CD4-positive, alpha-beta T cell (primary cell): Measurements from ENCODE around the gene COL19A1. TPM values are rescaled to one million over a fixed set of nuclear protein-coding genes. Genes with fewer than 3 reads are reported as not detected.
"Not testable (repeated sequence)": the region's sequence is repeated elsewhere in the genome, so short reads cannot be mapped to it uniquely, and the experiment has no call there.

ENCODE experiments used
- ATAC-seq: fragments of 200-7000 bp; cut with Tn5 transposase; one replicate; pipeline ENCODE4 v1.10.0; 2022; ENCODE audit warnings: mild to moderate bottlenecking; ENCODE audit not compliant: poor library complexity
- CTCF ChIA-PET: fragments of 350-600 bp; sonication (Branson Sonifier 250); formaldehyde crosslinking; loops from one replicate; lab custom pipeline; 2021; ENCODE audit warnings: antibody characterized with exemption, inconsistent platforms; lab: Charles Lee
- POLR2A ChIA-PET: fragments of 350-600 bp; sonication (Branson Sonifier 250); formaldehyde crosslinking; loops from one replicate; lab custom pipeline; 2021; ENCODE audit warnings: antibody characterized with exemption, inconsistent platforms; lab: Charles Lee
- DNase-seq, 14 experiments: peaks; one replicate each; pipeline ENCODE4 v3.0.0-alpha.2; 2013 to 2020; ENCODE audit warnings: mixed read lengths in 2 of 14
- H3K27ac ChIP-seq, 2 donors: one replicate each; pipeline versions ENCODE4 v1.5.1 to v1.7.0; 2013; ENCODE audit warnings: low read length in 2 of 2, low read depth in 1 of 2, mild to moderate bottlenecking in 1 of 2
- H3K27me3 ChIP-seq, 2 experiments: 1 replicate in 1 of 2; 2 replicates in 1 of 2; pipeline versions ENCODE4 v1.6.1 to v1.7.0; 2013; ENCODE audit warnings: low read length in 2 of 2, control low read depth in 1 of 2, mild to moderate bottlenecking in 1 of 2, moderate library complexity in 1 of 2; ENCODE audit not compliant: insufficient read depth in 2 of 2, control insufficient read depth in 1 of 2
- H3K36me3 ChIP-seq: one replicate; pipeline ENCODE4 v1.6.1; 2013; ENCODE audit warnings: low read length, control low read depth; ENCODE audit not compliant: insufficient read depth
- H3K4me1 ChIP-seq: one replicate; pipeline ENCODE4 v1.6.1; 2013; ENCODE audit warnings: low read length, control low read depth; ENCODE audit not compliant: insufficient read depth
- H3K4me3 ChIP-seq: one replicate; pipeline ENCODE4 v1.5.1; 2013; ENCODE audit warnings: mild to moderate bottlenecking, low read length, moderate library complexity
- H3K9me3 ChIP-seq, 2 experiments: 1 replicate in 1 of 2; 2 replicates in 1 of 2; pipeline versions ENCODE4 v1.6.1 to v1.7.0; 2013; ENCODE audit warnings: low read length in 2 of 2, mild to moderate bottlenecking in 2 of 2, control low read depth in 1 of 2, moderate library complexity in 1 of 2; ENCODE audit not compliant: control insufficient read depth in 1 of 2, insufficient read depth in 1 of 2
- H3K27ac Mint-ChIP-seq: one replicate; pipeline ENCODE4 v1.8.0; 2020; ENCODE audit warnings: mixed read lengths
- H3K27me3 Mint-ChIP-seq: one replicate; pipeline ENCODE4 v1.8.0; 2021; ENCODE audit warnings: mixed read lengths
- H3K36me3 Mint-ChIP-seq: one replicate; pipeline ENCODE4 v1.8.0; 2021; ENCODE audit warnings: low read depth, mixed read lengths
- H3K4me1 Mint-ChIP-seq: one replicate; pipeline ENCODE4 v1.8.0; 2021; ENCODE audit warnings: low read depth, mixed read lengths
- H3K4me3 Mint-ChIP-seq: one replicate; pipeline ENCODE4 v1.8.0; 2020; ENCODE audit warnings: mild to moderate bottlenecking, mixed read lengths
- H3K9me3 Mint-ChIP-seq: one replicate; pipeline ENCODE4 v1.8.0; 2020; ENCODE audit warnings: mixed read lengths
- CTCF ChIP-seq: fragments of 200-600 bp; IDR thresholded peaks from one replicate; pipeline ENCODE4 v1.8.0; 2022; ENCODE audit warnings: antibody characterized with exemption, mild to moderate bottlenecking
- intact Hi-C, 2 experiments: fragments of 100-400 bp; cut with DNase I in 1 of 2; cut with micrococcal nuclease in 1 of 2; formaldehyde crosslinking; loops; one replicate each; pipeline versions ENCODE4 v1.15.1 to v1.9.0; 2023 to 2025; cut with DNase I, micrococcal nuclease
- total RNA-seq, 174 experiments: library from RNA in 2 of 174; stranded (reverse) in 2 of 174; gene quantifications; one replicate each; pipeline ENCODE4 v1.2.3 and lab custom pipeline; 2021 to 2026

Gene COL19A1
- total RNA-seq, 2 experiments from 2014 or later = not detected

DNA sequence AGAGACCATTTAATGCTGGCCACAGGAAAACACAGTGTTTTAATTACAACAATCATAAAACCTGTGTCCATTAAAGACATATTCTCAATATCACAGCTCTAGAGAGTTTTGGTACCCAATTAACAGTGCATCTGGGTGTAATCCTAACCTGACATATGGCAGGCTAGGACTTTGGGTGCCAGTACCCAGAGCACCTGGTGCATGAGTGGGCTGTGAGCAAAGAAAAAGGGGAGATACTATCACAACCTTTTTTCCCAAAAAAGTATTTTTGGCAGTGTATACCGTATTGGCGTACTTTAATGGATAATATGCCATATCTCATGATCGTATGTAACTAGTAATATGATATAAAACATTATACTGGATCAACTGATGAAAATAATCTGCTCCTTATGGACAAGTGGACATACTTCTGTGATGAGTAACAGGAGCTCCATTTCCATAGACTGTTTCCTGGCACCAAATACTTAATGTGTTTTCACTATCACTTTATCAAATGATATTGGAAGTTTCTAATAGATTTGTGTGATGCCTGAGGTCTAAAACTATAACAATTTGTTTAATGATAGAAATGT lies 91.7 kb downstream of the COL19A1 start:
- Histone ChIP-seq H3K27ac (no peak overlapping the region), H3K36me3 (no peaks in the 10 kb centered on the region), H3K27me3 (peaks cover 0 to 7% of the 10 kb centered on the region in 2 experiments), H3K4me3 (no peak overlapping the region), H3K9me3 (no peaks in the 10 kb centered on the region), H3K4me1 (no peaks in the 10 kb centered on the region)
- peaks cover 19% of the 10 kb centered on the region for H3K27me3 Mint-ChIP-seq
- DNase-seq = no peak
- CTCF ChIA-PET = no interaction called here
- intact Hi-C loops = no loop called here
- H3K27ac Mint-ChIP-seq = no peak overlapping the region
- H3K9me3 Mint-ChIP-seq = no peaks in the 10 kb centered on the region
- no peak for TF ChIP-seq CTCF
- POLR2A ChIA-PET = no interaction called here
- no peaks in the 10 kb centered on the region for H3K4me1 Mint-ChIP-seq
- no peak for ATAC-seq
- H3K36me3 Mint-ChIP-seq = no peaks in the 10 kb centered on the region
- H3K4me3 Mint-ChIP-seq = no peak overlapping the region

DNA sequence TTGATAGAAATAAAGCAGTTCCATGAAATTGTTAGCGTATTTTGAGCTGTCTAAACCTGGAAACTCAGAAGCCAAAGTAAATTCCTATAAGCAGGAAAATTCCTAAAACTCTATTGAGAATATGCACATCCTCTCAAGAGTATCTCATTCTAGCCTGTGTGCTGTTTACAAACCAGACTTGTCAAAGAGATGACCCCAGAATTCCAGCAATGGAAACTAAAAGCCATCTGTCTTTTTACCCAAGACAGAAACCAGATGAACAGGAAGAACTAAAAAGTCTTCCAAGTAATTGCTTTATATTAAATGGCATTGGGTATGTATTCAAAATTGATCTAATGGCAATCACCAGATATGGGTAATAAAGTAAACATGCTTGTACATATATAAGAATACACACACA lies 92.6 kb downstream of the COL19A1 start:
- H3K9me3 Mint-ChIP-seq = no peaks in the 10 kb centered on the region
- intact Hi-C loops = no loop called here
- DNase-seq (no peak), ATAC-seq (no peak)
- Histone ChIP-seq H3K9me3 (no peaks in the 10 kb centered on the region), H3K27ac (no peak overlapping the region), H3K4me1 (no peaks in the 10 kb centered on the region), H3K27me3 (peaks cover 0 to 7% of the 10 kb centered on the region in 2 experiments), H3K4me3 (no peak overlapping the region), H3K36me3 (no peaks in the 10 kb centered on the region)
- ChIA-PET POLR2A (no interaction called here), CTCF (no interaction called here)
- no peak overlapping the region for H3K4me3 Mint-ChIP-seq
- no peak for TF ChIP-seq CTCF
- H3K4me1 Mint-ChIP-seq = no peaks in the 10 kb centered on the region
- H3K27me3 Mint-ChIP-seq = peaks cover 19% of the 10 kb centered on the region
- H3K36me3 Mint-ChIP-seq = no peaks in the 10 kb centered on the region
- no peak overlapping the region for H3K27ac Mint-ChIP-seq

GRCh38 chr6:69965974-69966373 lies 99.6 kb downstream of the COL19A1 start:
- intact Hi-C loops, H3K9me3 Mint-ChIP-seq, H3K4me3 ChIP-seq, H3K27ac ChIP-seq, H3K4me1 Mint-ChIP-seq, H3K4me3 Mint-ChIP-seq, H3K36me3 ChIP-seq, H3K27me3 Mint-ChIP-seq, H3K9me3 ChIP-seq, DNase-seq, CTCF ChIA-PET, H3K27ac Mint-ChIP-seq, H3K27me3 ChIP-seq, POLR2A ChIA-PET, H3K36me3 Mint-ChIP-seq, ATAC-seq, H3K4me1 ChIP-seq: not testable (repeated sequence)

- CTCF ChIA-PET = no interaction called here
- POLR2A ChIA-PET = no interaction called here
- no peak overlapping the region for H3K4me3 ChIP-seq
Observed at GRCh38 chr6:69973138-69973537, 106.8 kb downstream of the COL19A1 start.

More at GRCh38 chr6:69973138-69973537, 106.8 kb downstream of the COL19A1 start:
- H3K9me3 Mint-ChIP-seq = no peaks in the 10 kb centered on the region
- Histone ChIP-seq H3K27ac (no peak overlapping the region), H3K4me1 (no peaks in the 10 kb centered on the region), H3K27me3 (peaks cover 0 to 8% of the 10 kb centered on the region in 2 experiments), H3K9me3 (no peaks in the 10 kb centered on the region), H3K36me3 (no peaks in the 10 kb centered on the region)
- H3K36me3 Mint-ChIP-seq = no peaks in the 10 kb centered on the region
- DNase-seq = no peak
- H3K4me3 Mint-ChIP-seq = no peak overlapping the region
- no peaks in the 10 kb centered on the region for H3K4me1 Mint-ChIP-seq
- intact Hi-C loops = no loop called here
- no peak for TF ChIP-seq CTCF
- no peak overlapping the region for H3K27ac Mint-ChIP-seq
- no peak for ATAC-seq
- peaks cover 20% of the 10 kb centered on the region for H3K27me3 Mint-ChIP-seq
